Activated T-helper 9 cell treated with anti-CD3 and anti-CD28 coated beads, Interleukin-2, amount 50 U/mL, for 16 hours (primary cell): ENCODE results near the gene SNCB.
A peak's percentile ranks its signal among the peaks of the same experiment; 100 is the strongest.
"Not testable (repeated sequence)": the region's sequence is repeated elsewhere in the genome, so short reads cannot be mapped to it uniquely, and the experiment has no call there.

ENCODE experiments used
- DNase-seq: peaks from one replicate; pipeline ENCODE4 v3.0.0-alpha.2; 2020; ENCODE audit warnings: low read depth

The SNCB gene

DNA sequence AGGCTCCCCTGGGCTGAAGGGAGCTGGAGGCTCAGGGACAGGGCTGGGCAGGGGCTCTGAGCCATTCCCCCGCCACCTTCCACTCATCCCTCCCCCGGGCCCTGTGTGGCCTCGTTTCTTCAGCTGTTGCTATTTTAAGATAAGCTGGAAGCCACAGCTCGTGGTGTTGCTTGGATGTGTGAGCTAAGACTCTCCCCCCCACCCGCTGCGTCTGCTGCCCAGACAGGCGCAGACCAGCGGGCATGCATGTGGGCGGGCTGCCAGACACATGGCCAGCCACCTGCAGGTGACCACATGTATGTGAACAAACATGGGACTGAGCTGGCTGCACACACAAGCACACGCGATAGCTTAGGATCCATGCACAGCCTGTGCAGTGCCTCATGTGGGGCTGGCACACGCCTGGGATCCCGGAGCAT is 8.7 kb downstream of the SNCB start:
- DNase-seq: no peak

DNA sequence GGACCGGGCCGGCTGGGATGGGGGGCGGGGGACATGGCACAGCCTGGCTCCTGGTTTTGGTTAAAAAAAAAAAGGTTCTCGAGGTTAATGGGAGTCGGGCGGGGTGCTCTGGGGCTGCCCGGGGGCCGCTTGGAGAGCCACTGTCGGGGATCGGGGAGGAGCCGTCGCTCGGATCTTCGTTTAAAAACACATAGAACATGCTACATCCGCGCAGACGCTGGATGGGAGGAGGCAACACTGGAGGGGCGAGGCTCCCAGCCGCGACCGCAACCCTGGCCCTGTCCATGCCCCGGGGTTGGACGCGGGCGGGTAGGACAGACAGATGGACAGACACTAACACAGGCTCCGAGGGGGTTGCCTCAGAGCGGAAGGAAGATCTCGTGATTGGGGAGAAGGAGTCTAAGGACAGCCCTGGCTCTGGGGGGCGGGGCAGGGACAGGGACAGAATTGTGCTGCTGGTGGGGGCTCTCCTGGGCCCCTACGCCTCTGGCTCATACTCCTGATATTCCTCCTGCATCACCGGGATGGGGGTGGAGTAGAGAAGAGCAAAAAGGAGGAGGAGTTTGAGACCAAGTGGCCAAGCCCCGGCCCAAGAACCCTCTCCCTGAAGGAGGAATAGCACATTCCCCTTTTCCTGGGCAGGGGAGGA is 9.9 kb downstream of the SNCB start:
- no peak for DNase-seq

DNA sequence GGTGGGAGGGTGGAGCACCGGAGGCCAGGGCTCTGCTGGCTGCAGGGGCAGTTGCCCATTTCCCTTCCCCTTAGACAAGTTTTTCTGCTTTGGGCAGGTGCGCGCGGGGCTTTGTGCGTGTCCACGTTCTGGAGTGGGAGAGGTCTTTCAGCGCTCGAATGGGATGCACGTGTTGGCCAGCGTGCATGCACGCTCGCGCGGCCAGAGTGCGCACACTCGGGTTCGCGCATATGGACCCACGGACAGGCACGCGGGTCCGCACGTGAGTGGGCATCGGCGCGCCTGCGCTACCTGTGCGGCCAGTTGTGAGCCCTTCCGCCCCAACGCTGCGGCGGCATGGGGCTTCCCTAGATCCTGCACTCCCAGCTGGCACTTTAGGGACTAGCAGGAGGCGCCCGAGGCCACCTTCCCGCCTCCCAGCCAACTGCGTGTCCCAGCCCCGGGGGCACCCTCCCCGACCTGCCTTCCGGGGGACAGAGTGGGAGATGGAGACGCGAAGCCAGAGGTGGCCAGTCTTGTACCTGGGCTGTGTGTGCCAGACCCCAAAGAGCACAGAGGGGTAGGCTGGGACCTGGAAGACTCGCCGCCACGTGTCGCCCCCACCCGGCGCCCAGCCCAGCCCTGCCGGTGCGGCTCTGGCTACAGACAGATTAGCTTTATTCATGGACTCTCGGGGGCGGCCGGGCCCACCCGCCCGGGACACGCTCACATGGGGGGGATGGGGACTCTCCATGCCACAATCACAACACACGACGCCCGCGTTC is 10.6 kb downstream of the SNCB start:
- DNase-seq: no peak

DNA sequence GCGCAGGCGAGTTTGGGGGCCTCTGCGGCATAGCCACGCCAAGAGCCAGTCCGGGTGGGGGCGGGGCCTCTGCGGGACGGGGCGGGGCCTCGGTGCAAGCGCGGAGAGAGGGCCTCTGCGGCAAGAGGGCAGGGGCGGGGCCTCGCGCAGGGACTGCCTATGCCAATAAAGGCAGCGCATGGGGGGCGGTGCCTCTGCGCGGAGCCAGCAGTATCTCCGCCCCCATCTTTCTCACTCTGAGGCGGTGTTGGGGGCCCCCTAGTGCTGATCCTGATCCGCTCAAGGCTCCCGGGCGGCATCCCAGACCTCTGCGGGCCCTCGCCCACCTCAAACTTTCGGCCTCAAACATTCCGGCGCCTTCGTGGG is 11.1 kb downstream of the SNCB start:
- DNase-seq: peak; percentile 63

DNA sequence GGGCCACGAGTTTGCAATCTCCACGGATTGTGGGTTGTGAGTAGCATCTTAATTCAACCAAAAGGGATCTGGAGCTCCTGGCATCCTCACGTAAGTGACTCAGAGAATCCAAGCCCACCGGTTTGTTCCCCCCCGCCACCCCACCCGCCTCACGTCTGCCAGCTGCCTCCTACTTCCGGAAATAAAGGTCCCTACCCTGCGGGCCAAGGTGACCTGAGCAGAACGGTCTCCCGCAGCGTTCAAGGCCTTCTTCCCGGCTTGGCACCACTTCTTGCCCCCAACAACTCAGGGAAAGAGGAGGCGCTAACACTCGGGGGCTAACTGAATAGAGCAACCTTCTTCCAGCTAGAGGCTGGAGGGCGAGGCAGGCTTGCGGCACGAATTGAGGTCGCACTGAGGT is 11.6 kb downstream of the SNCB start:
- DNase-seq: no peak

DNA sequence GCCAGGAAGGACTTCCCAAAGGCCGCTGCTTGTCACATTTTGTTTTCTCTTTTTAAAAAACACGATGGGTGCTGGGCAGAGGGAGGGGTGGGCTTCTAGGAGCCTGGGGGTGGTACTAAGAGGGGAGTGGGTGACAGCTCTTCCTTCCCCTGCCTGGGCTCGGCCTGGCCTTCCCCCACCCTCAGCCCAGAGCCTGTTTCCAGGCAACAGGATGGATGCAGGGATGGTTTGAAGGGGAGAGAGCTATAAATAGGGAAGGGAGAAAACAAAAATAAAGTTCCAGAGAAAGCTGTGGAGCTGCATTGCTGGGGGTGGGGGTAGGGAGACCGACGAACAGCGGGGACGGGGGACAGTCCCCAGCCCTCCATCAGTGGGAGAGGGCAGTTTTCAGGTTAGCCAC is 13.8 kb downstream of the SNCB start:
- no peak for DNase-seq

DNA sequence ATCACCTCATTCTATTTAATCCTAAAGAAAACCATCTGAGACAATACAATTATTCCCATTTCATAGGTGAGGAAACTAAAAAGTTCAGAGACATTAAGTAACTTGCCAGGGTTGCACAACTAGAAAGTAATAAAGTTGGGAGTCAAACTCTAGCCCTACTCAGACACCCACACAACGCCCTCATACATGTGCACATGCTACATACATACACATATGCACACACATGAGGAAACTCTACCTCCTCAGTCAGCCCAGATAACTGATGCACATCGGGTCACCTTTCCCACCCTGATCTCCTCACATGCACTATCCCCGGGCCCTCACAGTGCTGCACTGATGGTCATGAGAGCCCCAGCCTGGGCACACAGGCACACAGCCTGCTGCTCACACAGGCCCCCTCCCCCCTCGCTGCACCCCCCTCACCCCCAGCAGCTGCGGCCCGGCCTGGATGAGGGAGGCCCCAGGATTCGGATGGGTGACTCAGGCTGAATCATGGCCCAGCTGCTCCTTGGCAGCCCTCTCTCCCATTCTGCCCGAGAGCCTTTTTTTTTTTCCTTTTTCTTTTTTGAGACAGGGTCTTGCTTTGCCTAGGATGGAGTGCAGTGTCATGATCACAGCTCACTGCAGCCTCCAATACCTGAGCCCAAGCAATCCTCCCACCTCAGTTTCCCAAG is 15.4 kb downstream of the SNCB start:
- DNase-seq: no peak

DNA sequence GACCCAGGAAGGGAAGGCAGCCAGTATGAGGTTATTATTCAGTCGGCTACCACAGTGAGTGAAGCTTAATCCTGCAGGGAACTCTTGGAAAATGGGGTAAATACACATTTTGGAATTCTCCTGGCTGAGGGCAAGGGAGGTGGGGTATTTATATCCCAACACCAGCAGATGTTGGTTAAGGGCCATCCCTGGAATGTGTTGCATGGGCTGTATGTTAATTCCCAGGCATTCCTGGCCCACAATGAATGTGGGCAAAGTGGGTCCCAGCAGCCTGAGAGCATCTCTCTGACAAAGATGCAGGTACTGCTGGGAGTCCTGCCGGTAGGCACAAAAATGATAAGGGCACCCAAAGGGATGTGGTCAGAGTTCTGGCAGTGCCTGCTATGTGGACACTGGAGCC is 17.5 kb downstream of the SNCB start:
- no peak for DNase-seq

DNA sequence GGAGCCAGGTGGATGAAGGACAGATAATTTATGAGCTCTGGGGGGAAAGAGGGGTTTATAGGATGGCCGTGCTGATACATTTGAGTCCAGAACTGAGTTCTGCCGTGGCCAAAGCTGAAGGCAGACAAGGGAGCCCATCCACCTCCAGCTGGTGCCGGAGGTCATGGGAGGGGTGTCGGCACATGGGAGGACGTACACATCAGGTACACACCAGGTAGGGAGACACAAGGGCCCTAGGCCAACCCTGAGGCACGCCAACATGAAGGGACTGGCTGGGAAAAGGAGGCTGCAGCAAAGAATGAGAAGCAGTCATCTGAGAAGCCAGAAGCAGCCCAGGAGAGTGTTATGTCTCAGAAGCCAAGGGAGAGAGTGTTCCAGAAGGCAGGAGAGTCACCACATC is 18.3 kb downstream of the SNCB start:
- no peak for DNase-seq

DNA sequence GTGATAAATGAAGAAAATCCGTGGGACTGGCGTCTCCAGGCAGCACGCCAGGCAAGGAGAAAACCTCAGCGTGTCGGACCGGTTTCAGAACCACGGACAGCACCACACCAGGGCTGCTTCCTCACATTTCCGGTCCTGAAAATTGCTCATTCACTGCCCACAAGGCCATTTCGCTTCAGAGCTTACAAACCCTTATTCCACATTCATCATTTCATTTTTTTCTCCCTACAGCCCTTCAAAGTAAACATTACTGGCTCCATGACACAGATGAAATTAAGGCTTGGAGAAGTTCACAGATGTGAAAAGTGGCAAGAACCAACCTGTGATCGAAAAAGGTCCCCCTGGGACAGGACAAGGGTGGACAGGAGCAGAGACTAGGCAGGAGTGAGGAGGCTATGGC is 18.9 kb downstream of the SNCB start:
- DNase-seq: no peak

DNA sequence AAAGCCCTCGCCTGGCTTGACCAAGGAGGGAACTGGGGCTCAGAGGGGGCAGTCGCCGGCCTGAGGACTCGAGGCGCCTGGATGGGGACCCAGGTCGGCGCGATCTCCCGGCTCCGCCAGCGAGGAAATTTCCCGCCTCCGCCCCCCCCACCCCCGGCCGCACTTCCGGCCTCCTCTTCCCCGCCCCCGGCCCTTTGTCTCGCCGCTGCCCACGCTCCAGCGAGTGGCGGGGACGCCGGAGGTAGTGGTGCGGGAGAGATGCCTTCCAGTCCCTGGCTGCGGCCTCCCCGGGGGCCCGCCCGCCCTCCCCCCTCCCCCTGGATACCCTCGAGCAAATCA is 19.9 kb downstream of the SNCB start:
- no peak for DNase-seq

DNA sequence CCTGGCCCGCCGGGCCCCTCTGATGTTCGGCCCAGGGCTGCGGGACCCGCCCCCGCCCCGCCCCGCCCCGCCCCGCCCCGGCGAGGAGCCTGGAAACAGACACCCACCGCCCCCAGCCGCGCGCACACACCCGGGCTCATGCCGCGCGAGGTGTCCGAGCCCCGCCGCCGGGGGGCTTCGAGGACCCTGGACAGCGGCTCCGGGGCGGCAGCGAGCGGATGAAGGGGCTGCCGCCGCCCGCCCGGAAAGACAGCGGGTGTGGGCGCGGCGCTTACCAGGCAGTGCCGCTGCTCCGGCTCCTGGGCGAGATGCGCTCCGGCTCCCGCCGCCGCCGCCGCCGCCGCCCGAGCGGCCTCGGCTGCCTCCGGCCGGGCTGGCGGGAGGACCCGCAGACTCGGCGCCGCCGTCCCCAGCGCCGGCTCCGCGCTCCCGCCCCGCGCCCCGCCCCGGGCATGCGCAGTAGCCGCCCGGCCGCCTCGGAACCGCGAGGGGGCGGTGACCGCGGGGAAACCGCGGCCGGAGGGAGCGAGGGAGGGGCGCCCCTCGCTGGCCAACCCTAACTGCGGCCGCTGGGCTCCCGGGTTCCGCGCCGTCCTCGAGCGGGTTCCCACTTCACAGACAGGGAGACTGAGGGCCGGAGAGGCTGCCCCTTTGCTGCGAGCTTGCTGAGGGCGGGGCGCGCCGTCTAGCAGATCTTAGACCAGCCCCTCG is 20.5 kb downstream of the SNCB start, which contains the start of gene GPRIN1:
TSS of gene GPRIN1 (minus strand) at position 433 of the 711 bp plus-strand sequence. CDS start 10,322 bp downstream, outside the sequence.
- peak; percentile 45 for DNase-seq

DNA sequence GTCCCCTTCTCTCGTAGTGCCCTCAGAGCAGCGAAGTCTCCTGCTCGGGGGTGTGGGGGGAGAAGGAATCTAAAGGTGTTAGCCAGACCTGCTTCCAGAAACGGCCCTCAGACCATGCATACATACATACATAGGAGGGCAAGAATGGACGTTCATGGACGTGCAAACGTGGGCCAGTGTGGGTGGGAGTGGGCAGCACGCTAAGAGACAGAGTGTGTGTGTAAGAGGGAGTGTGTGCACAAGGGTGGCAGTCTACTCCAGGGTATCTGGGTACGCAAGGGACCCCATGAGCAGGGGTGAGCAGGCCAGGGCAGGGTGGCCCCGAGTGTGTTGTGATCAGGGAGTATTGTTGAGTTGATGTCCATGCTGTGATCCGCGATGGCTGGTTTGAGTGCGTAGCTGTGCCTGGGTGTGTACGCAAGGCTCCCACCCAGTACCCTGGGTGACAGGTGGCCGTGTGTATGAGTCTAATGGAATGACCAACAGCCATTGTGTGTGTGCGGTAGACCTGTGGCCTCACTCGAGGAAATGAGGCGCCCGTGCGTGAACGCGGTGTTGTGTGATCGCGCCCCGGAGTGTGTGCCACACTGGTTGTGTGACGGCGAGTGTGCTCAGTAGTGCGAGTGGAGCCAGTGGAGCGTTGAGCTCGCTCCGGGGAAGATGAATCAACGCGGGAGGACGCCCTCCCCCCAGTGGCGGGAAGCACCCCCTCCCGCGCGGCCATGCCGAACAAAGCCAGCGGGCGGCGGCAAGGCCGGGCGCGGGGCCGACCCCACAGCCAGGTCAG is 21.2 kb downstream of the SNCB start:
- DNase-seq: no peak

DNA sequence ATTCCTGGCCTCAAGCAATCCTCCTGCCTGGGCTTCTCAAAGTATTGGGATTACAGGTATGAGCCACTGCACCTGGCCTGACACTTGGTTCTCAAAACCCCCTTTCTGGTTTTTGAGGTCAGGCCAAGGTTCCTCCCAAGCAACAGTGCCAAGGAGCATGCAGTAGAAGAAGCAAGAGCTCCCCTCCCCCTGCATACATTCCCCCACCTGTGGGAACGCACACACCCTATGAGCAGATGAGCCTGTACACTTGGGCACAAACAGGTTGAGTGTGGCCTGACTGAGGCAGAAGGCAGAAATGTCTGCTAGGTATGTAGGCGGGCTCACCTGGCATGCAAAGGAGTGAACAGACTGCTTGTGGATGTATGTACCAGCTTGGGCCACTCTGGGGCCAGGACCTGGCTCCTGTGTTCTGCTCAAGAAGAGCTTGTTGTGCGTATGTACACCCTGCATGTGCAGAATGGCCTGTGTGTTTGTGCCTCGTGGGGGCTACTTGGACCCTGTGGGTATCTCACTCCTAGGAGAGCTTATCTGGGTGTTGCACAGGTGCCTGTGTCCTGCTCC is 22.1 kb downstream of the SNCB start:
- no peak for DNase-seq

DNA sequence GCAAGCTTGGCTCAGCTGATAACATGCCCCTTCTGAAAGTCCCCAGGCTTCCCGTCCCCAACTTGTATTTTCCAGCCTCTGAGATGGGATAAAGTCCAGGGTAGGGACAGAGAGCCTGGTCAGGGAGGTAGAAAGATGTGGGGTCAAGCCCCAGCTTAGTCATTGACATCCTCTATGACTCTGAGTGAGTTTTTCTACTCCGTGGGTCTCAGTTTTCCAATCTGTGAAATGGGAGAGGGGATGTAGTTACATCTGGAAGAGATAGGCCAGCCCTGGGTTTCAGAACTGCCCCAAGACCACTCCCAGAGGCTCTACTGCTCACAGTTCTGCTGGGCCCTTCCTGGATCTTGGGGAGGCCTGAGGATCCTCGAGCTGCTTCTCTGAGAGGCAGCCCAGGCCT is 23.5 kb downstream of the SNCB start:
- no peak for DNase-seq

DNA sequence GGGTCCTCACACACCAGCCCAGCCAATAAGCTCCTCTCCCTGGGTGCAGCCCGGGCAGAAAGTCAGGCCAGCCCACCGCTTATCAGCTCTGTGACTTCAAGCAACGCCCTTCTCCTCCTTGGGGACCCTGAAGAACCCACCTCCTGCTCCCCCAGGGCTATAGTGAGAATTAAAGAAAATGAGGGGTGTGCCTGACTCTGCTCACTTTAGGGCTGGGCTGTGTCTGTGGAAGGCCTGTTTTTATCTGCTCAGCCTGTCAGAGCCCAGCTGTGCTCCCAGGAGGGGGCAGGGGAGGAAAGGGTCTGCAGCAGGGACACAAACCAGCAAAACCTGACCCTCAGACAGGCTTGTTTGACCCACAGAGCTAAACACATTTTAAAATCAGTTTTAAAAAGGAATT is 24.3 kb downstream of the SNCB start:
- DNase-seq: no peak

DNA sequence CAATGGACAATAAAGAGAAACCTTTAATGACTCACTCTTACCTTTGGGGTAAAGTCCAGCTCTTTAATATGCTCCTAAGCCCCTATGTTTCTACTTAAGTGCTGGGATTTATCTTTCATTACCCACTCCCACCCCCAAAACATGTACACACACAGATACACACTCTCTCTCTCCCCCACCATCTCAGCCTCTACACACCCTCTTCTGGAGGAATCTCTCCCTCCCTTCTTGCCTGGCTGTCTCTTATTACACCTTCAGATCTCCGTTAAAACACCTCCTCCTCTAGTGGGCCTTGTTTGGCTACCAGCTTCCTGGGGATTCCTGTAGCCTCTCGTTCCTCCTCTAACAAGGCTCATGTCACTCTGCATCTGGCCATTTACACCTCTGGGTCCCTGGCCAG is 27.2 kb downstream of the SNCB start:
- DNase-seq: no peak

DNA sequence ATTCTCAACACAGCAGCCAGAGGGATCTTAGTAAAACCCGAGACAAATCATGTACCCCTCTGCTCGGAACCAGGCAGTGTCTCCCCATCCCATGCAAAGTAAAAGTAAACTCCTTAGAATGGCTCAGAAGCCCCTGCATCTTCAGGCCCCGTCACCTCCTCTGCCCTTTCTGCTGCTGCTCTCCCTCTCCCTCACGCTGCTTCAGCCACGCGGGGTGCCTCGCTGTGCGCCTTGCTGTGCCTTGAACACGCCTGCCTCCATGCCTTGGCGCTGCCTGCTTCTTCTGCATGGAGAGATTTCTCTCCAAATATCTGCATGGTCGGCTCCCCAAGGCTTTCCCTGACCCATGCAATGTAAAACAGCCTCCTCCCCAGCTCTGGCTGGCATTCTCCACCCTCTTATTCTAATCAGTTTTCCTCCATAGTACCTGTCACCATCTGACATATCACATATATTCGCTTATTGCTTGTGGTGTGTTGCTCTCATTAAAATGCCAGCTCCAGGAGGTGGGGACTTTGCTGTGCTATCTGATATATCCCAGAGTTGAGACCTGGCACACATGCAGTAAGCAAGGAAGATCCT is 28.3 kb downstream of the SNCB start:
- DNase-seq: no peak

DNA sequence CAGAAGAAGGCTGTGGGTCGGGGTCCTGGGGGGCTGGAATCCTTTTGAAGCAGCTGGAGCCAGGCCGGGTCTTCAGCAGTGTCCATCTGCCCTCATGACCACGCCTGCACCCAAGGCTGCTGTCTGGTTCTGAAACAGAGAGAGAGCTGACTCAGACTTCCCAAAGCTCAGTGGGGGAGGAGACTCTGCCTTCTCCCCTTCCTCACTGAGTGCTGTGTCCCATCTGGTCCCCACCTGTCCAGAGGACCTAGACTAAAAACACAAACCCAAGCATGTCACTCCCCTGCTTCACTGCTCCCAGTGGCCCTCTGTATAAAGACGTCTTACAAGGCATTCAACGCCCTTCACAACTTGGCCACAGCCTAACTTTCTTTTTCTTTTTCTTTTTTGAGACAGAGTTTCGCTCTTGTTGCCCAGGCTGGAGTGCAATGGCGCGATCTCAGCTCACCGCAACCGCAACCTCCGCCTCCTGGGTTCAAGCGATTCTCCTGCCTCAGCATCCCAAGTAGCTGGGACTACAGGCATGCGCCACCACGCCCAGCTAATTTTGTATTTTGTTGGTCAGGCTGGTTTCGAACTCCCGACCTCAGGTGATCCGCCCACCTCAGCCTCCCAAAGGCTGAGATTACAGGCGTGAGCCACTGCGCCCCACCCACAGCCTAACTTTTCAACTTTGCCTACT is 30.4 kb downstream of the SNCB start:
- not testable (repeated sequence) for DNase-seq
